ENCODE data around the gene PFKFB4. TPM values are rescaled to one million over a fixed set of nuclear protein-coding genes. Genes with fewer than 3 reads are reported as not detected.

The PFKFB4 gene
- total and polyA plus RNA-seq, 2 of the 8 experiments (the other 6 are each of a cell fraction or from before 2014, with no cell fraction given): 10.7 to 20.1 TPM

DNA sequence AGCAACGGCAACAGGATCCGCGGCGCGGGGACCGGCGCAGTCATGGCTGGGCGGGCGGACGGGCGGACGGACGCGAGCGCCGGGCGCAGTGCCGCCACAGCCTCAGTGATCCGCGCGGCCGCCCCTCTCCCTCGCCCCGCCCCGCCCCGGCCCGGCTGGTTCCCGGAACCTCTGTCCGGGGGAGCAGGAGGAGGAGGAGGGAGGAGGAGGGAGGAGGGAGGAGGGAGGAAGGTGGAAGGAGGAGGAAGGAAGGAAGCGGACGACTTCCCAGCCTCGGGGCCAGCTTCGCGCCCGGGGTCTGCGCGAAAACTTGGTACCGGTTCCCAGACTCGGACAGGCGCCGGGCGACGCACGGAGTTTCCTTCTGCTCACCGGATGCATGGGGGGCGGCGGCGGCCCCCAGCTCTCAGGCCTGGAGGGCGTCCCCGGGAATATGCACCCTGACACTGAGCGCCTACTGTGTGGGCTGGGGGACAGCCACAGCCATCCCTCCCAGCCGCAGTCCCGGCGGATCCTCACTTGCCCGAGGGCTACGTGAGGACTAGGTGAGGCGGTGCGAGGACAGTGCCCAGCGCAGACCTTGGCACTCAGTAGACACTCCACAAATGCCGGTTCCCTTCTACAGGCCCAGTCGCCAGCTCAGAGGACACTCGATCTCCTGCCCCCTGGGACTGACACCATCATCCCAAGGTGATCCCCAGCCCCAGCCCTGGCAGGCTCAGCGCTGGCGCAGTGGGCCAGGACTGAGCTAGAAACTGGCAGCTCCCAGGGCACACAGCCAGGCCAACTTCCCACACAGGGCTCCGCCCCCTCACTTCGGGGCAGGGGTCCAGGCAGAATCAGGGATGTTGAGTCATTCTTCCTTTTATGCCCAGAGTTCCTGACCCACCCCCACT, 52.3 kb downstream of the PFKFB4 start, which contains the start of gene SHISA5:
SHISA5 (minus strand) TSS at position 124 of the 896 bp plus-strand sequence; CDS start at position 44, 80 bp downstream.
- FAIRE-seq: no peak
- WGBS, 2 experiments (ENCODE audit: extremely low coverage in 1 of 2, insufficient coverage in 1 of 2, insufficient read length in 1 of 2, insufficient replicate concordance in 2 of 2, low coverage in 1 of 2, low lambda C conversion rate in 2 of 2, missing lambda C conversion rate in 1 of 2): 15% methylated on average over 25 of the region's 66 CpGs; no CpG with 5 or more reads in 1 of the 2 experiments
- H3K4me2 ChIP-seq (ENCODE audit: insufficient read depth in 1 of 2, low read depth in 2 of 2, low read length in 2 of 2): peak within 1 kb of the TSS; percentile 66 to 94

More for the DNA sequence above, 52.3 kb downstream of the PFKFB4 start, which contains the start of gene SHISA5:
- Histone ChIP-seq H4K20me1 (replicated peaks in 1 of 2; ENCODE audit: control insufficient read depth in 1 of 2, insufficient read depth in 2 of 2, low read length in 2 of 2) (peaks cover 0 to 2% of the 10 kb centered on the region in 2 experiments), H3K18ac (ENCODE audit: extremely low read depth, low read length) (peak within 1 kb of the TSS; percentile 95), H2BK15ac (ENCODE audit: low read length) (peak within 1 kb of the TSS; percentile 97; the same call in 1 of the 2 replicates), H3K27ac (ENCODE audit: low read depth, low read length) (peak within 1 kb of the TSS; percentile 46; the same call in 1 of the 2 replicates), H3K14ac (ENCODE audit: insufficient read length) (no peak within 1 kb of the TSS), H3K9me3 (ENCODE audit: insufficient read depth in 2 of 2, low read depth in 1 of 2, low read length in 1 of 2) (no peaks in the 10 kb centered on the region), H3K27me3 (replicated peaks in 1 of 4; ENCODE audit: control insufficient read depth in 3 of 4, extremely low read depth in 1 of 4, insufficient read depth in 3 of 4, low read length in 3 of 4) (peaks cover 0 to 3% (median 0%) of the 10 kb centered on the region in 4 experiments; a peak in 2 of 7 replicates), H4K91ac (replicated peaks; ENCODE audit: insufficient read length, low read length) (peak within 1 kb of the TSS; percentile 82), H2AK5ac (ENCODE audit: low read depth, low read length) (peak within 1 kb of the TSS; percentile 79; the same call in 1 of the 2 replicates), H3K4me1 (replicated peaks in 1 of 4; ENCODE audit: control insufficient read depth in 3 of 4, insufficient read depth in 4 of 4, low read length in 3 of 4) (peaks cover 4 to 15% (median 12%) of the 10 kb centered on the region in 4 experiments), H3K56ac (replicated peaks; ENCODE audit: insufficient read length, low read depth, low read length) (peak within 1 kb of the TSS; percentile 62), H3K36me3 (ENCODE audit: control insufficient read depth in 2 of 4, insufficient read depth in 4 of 4, low read length in 3 of 4) (peaks cover 0 to 6% (median under 1%) of the 10 kb centered on the region in 4 experiments; a peak in 2 of 8 replicates), H2BK5ac (ENCODE audit: low read depth, low read length) (peak within 1 kb of the TSS; percentile 88; the same call in 1 of the 2 replicates), H4K5ac (ENCODE audit: insufficient read length, low read depth, low read length) (peak within 1 kb of the TSS; percentile 3), H3K4ac (replicated peaks; ENCODE audit: insufficient read length, low read depth, low read length) (peak within 1 kb of the TSS; percentile 95), H3K4me3 (ENCODE audit: extremely low read depth in 1 of 4, insufficient read depth in 2 of 4, low read depth in 3 of 4, low read length in 4 of 4) (peak within 1 kb of the TSS; percentile 63 to 77 (median 70)), H3K9ac (replicated peaks in 1 of 4; ENCODE audit: extremely low read depth in 1 of 4, low read depth in 3 of 4, low read length in 3 of 4) (peak within 1 kb of the TSS in 3 of 4 experiments; percentile 38 to 56 (median 39); a peak in 5 of 7 replicates), H3K79me1 (ENCODE audit: low read depth, low read length) (peaks cover 9% of the 10 kb centered on the region), H2AFZ (ENCODE audit: low read length) (peak within 1 kb of the TSS; percentile 35; the same call in 1 of the 2 replicates), H2BK20ac (ENCODE audit: low read length) (peak within 1 kb of the TSS; percentile 3; the same call in 1 of the 2 replicates), H3K23me2 (ENCODE audit: low read depth, low read length) (peaks cover 11% of the 10 kb centered on the region; the same call in 1 of the 2 replicates), H3K23ac (ENCODE audit: insufficient read length) (no peak within 1 kb of the TSS), H3K79me2 (ENCODE audit: control insufficient read depth in 1 of 2, insufficient read depth in 2 of 2, low read length in 2 of 2) (peaks cover 0 to 3% of the 10 kb centered on the region in 2 experiments; a peak in 1 of 4 replicates), H4K8ac (ENCODE audit: extremely low read depth, insufficient read depth, low read length) (peak within 1 kb of the TSS; percentile 66), H2BK120ac (replicated peaks; ENCODE audit: low read depth, low read length) (peak within 1 kb of the TSS; percentile 61), H2BK12ac (ENCODE audit: low read depth, low read length) (peak within 1 kb of the TSS; percentile 98; the same call in 1 of the 2 replicates)
- TF ChIP-seq SIN3A (conservative IDR thresholded peaks at IDR 0.05 in 1 of 2, IDR thresholded peaks at IDR 0.05 in 1 of 2; ENCODE audit: low read depth in 1 of 2, low read length in 2 of 2) (peak in 1 of 2 experiments; percentile 16; a peak in 1 of 4 replicates), PHF8 (conservative IDR thresholded peaks at IDR 0.05; ENCODE audit: low read depth, low read length) (0 out of 2 replicates have a peak, but pooled peaks have one; percentile 3), MAFK (IDR thresholded peaks at IDR 0.05; ENCODE audit: low read depth, low read length) (no peak), ASH2L (IDR thresholded peaks at IDR 0.05; ENCODE audit: low read length) (peak; percentile 37)
- POLR2A ChIA-PET (ENCODE audit: partially characterized antibody): interaction anchor here (0.6 to 2.9 kb wide), 19 partner anchors 8 to 265 kb away, joined by 3 to 21 read pairs (median 4); partner anchors contain the start of genes ATRIP, CCDC51, PFKFB4 and TMA7
- CTCF ChIA-PET (ENCODE audit: partially characterized antibody): interaction anchor here (1.0 to 11.2 kb wide), 4 partner anchors 35 to 71 kb away, joined by 3 to 251 read pairs (median 8); a partner anchor contains a TSS
- no peak for DNase-seq (ENCODE audit: low read depth in 1 of 2, low spot score in 2 of 2)

Data from H1 (cell line).